ENCODE measurements around the gene ELMO1.

ELMO1 gene

DNA sequence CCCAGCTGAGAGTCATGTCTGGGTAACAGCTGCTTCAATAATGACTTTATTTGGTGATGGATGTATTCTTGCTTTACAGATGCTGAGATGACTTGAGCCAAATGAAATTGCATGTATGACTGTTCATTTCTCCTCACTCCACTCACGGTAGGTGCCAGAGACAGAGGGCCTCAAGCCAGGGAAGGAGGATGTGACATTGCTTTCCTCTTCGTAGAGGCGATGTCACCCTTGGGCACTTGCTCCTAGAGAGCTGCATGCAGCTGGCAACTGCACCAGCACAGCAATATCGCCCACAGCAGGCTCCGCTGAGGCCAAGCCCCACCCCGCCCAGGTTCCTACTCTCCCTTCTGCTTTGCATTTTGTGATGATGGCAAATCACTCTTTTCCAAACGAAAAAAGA lies 607.8 kb downstream of the ELMO1 start:
- no peak for DNase-seq (ENCODE audit: low read depth in 2 of 2)

DNA sequence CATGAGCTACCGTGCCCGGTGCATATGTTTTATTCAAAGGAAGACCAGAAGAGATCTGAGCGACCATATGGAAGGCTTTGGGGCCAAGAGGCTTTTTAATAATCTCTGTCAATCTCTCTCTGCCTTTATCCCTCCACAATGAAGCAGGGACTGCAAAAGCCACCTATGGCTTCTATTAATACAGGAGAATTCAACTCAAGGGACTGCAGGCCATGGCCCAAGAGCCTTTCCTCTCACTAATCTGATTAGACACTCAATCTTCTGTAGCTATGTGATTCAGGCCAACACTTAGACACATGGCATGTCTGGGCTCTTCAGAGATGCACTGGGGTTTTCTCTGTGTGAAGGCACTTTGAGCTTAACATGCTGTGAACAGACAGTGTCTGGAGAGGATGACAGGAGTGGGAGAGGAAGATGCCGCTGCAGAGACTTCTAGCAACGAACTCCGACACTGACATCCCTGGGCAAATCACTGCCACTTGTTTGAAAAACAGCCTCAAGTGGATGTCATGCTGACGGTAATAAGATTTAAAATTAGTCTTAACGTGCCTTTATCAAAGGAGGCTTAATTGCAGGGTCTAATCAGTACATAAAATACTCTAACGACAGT lies 609.9 kb downstream of the ELMO1 start:
- DNase-seq (ENCODE audit: low read depth in 2 of 2), result no peak

DNA sequence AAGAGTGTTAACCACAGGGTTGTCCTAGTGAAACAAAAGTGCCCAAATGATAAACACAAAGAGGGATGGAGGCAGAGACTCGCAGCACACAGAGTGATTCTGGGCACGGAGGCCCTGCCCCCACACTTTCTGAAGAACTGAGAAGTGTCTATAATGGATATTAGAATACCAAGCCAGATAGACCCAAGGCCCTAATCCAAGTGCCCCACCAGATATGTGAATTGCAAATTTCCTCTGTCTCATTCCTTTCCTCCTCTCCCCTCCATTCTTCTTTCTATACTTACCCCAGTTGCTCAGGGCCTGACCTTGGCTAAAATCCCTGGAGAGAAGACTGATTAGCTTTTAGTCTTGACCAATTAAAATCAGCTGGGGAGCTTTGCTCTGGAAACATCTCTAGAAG lies 617.6 kb downstream of the ELMO1 start:
- DNase-seq (ENCODE audit: low read depth in 2 of 2), result no peak

DNA sequence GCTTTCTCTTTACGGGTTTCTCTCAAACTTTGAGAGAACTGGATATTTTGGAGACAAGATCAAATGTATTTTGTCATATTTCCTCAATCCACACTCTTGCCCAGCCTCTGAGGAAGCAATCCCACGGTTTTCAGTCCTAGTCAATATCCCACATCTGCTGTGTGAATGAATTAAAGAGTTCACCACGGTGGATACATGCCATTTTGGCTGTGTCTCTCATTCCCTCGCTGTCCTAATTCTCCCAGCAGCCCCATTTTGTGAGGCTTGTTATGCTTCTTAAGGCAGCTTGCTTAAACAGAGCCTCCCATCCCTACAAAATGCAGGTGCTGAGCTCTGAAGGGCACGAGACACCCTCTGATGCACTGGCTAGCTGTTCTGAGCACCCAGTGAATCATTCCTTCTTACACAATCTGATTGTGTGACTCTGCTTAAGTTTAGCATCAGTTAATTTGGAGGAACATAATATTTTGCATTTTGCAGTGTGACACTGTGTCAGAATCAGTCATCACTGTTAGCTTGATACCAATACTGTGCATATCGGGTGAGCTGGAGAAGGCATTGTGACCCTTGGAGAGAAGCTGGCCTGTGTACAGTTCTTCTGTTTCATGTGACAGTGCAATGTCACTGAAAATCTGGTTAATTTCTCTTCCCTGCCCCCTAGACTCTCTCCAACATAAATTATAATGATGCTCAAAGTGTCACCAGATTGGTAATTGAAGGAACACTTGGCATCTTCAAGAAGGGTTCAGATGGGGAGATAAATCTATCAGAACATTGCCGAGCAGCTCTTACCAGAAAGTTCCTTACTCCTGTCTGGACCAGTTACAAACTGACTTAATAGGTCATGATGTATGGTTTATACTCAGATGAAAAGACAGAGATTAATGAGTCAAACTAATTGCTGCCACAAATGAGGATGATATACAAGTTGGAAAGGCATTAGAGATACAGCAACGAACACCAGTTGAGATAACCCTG lies 620.6 kb downstream of the ELMO1 start:
- DNase-seq (ENCODE audit: low read depth in 2 of 2), result no peak

DNA sequence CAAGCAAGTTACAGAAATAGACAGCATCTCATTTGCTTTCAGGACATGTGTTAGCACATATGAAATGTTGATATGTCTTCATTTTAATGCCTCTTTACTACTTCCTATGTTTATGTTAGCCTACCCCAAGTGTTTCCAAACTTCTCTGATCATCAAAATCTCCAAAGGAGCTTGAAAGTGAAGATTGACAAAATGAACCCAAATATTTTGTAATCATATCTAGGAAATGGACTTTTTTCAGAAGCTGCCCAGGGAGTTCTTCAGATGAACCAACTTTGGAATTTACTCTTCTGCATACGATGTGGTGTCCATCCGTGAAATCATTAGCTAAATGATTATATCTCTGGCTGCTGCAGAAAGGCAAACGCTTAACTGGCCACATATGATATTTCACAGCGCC lies 623.2 kb downstream of the ELMO1 start:
- no peak for DNase-seq (ENCODE audit: low read depth in 2 of 2)

DNA sequence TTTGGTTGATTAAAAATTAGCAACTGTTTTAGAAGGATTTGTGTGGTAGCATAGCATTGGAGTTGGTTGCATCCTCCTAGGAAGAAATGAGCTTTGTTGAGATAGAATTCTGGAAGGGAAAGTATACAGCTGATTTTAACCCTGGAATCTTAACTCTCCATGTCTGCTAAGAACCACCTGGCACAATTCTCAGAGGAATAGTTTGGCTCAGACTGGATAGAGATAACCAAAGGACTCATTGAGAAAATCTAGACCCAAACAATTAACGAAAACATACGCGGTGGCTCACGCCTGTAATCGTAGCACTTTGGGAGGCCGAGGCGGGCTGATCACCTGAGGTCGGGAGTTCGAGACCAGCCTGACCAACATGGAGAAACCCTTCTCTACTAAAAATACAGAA lies 625.3 kb downstream of the ELMO1 start:
- DNase-seq (ENCODE audit: low read depth in 2 of 2), result no peak

DNA sequence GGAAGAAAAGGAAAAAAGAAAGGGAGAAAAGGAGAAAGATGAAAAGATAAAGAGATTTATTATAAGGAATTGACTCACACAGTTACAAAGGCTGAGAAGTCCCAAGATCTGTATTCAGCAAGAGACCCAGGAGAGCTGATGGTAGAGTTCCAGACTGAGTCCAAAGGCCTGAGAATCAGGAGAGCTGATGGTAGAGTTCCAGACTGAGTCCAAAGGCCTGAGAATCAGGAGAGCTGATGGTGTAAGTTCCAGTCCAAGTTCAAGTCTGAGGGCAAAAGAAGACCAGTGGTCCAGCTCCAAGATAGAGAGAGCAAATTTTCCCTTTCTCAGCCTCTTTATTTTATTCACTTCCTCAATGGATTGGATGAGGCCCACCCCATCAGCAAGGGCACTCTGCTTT lies 627.0 kb downstream of the ELMO1 start:
- no peak for DNase-seq (ENCODE audit: low read depth in 2 of 2)

DNA sequence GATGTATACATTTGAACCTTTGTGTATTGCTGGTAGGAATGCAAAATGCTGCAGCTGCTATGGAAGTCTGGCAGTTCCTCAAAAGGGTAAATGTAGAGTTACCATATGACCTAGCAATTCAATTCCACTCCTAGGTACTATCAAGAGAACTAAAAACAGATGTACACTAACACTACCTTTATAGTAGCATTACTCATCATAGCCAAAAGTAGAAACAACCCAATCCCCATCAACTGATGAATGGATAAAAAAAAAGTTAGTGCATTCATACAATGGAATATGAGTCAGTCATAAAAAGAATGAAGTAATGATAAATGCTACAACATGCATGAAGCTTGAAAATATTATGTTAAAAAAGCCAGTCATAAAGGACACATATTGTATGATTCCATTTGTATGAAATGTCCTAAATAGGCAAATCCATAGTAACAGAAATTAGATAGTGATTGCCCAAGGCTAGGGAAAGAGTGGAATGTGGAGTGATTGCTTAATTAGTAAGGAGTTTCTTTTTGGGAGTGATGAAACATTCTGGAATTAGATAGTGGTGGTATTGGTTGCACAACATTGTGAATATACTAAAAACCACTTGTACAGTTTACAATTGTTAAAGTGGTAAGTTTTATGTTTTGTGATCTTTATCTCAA lies 628.0 kb downstream of the ELMO1 start:
- no peak for DNase-seq (ENCODE audit: low read depth in 2 of 2)

DNA sequence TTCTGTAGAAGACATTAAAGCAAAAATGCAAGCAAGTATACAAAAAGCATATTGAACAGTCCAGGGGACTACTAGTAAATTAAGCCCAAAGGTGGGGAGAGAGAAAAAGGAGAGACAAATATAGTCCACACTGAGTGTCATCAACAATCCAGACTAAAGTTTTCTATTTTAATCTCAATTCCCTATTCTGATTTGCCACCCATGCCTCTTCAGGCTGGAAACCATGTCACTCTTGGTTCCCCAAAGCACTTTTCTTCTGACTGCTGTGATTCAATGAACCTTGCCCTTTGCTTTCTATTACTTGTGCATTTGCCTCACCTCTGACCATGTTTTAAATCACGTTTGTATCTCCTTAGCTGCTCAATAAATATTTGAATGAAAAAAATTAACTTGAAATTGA lies 629.0 kb downstream of the ELMO1 start:
- DNase-seq (ENCODE audit: low read depth in 2 of 2), result no peak

DNA sequence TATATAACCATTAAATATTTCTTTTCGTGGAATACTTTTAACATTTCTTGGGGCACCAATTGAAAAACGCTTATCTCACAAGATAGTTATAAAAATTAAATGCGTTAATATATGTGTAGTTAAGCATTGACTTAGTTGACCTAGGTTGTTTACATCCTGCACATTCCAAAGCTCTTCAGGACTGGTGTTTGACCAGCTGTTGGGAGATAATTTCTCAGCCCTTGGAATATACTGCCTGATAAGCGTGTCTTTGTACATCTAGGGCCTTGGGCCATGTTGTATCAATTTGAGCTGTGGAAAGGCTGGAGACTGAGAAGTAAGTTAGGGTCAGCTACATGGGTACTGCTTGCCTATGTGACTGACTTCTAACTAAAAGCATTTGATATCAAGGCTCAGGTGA lies 634.4 kb downstream of the ELMO1 start:
- no peak for DNase-seq (ENCODE audit: low read depth in 2 of 2)

DNA sequence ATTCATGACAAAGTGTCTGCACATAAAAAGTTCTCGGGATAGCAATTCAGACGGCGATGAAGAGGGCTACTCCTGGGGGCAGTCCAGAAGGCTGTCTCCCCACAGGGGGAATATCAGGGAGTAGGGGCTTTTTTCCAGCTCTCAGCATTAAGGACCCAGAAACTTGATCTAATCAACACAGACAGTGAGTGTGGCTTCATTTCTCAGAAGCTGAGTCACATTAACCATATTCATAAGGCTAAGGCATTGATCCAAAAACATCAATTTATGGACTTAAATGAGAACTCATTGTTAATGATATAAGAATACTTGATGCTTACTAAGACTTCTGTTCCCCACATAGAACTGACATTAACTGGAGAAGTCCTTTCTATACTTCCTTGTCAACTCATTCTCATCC lies 636.9 kb downstream of the ELMO1 start:
- DNase-seq (ENCODE audit: low read depth in 2 of 2), result no peak

DNA sequence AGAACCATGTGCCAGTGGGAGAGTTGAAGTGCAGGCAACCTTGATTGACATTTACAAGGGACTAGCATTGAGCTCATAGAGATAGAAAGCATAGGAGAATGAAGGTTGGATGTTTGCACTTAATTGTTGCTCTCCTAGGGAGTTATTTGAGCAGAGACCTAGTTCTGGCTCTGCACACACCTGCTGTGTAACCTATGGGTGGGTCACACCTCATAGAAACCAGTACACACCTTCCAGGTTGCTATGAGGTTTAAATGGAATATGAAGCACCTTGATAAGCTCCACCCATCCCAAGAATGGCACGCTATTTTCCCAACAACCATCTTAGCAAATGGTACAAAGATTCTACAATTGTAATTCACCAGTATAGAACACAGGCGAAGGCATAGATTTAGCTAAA lies 638.2 kb downstream of the ELMO1 start:
- no peak for DNase-seq (ENCODE audit: low read depth in 2 of 2)

DNA sequence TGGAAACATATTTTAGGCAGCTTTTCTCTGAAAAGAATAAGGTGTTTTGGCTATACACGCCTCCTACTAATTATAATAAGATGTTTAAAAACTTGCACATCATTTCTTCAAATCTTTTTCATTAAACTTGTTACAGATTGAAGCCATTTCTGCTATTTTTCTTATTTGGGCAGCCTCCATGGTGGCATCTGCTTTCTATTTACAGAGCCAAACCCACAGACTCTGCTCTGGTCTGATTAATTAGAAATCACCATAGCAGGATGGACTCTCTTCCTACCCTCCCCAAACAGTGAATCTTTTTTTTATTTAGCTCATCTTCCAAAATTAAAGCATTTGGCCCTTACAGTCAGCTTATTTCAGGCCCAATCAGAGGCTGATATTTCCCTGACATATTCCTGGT lies 638.6 kb downstream of the ELMO1 start:
- no peak for DNase-seq (ENCODE audit: low read depth in 2 of 2)

DNA sequence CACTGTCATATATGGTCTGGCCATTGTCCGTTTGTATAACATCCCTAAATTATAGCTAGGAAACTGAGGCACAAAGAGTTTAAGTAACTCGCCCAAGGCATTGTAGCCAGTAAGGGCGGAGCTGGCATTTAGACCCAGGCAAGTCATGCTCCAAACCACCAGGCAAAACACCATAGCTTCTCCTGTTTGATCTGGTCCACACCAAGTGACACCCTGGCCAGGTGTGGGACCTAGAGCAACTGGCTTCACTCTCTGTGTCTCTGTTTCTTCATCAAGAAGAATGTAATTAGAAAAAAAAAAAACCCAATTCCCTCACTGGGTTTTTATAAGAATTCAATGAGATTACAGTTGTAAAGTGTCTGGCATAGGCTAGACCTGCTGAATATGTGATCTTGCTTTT lies 639.2 kb downstream of the ELMO1 start:
- DNase-seq (ENCODE audit: low read depth in 2 of 2), result no peak

DNA sequence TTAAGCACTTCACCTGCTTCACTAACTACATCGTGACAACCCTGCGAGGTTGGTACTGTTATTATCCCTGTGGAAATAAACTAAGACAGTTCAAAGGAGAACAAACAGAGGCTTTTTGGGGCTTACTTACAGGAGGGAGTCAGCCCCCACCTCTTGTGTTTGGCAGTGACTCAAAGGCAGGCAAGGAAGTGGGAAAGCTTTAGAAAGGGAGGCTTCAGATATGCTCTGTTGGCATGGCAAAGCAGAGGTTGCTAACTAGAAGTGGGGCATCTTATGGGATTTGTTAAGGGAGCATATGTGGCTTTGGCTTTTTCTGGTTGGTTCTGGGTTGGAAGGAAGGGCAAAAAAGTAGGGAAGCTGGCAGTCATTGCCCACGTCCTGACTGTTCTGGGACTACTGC lies 639.6 kb downstream of the ELMO1 start:
- no peak for DNase-seq (ENCODE audit: low read depth in 2 of 2)

DNA sequence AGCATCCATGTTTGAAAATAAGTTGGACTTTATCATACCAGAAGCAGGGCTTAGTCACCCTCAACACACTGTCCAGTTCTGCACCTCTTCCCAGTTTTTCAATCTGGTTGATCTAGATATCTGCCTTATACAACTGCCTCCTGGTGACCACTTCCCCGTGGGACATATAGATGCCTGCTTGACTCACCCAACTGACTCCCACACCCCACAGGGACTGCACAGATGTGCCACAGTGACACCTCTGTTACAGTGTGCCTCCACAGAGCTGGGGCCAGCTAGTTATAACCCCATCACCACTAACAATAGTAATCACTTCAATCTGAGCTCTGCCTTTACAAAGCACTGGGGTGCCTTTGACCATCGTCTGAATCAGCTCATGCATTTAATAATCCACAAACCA lies 641.8 kb downstream of the ELMO1 start:
- DNase-seq (ENCODE audit: low read depth in 2 of 2), result no peak
